HepG2 (cell line): ENCODE measurements around the gene SPSB2. TPM values are rescaled to one million over a fixed set of nuclear protein-coding genes. Genes with fewer than 3 reads are reported as not detected.

Experiments used
- ARNTL ChIP-seq: sonication (generic); formaldehyde crosslinking; IDR thresholded peaks from 2 replicates; pipeline ENCODE4 v1.4.0; 2020; ENCODE audit warnings: mild to moderate bottlenecking, missing genetic modification reagents
- POLR2G ChIP-seq: fragments of 200-400 bp; formaldehyde crosslinking; IDR thresholded peaks from 2 replicates; pipeline ENCODE4 v1.6.1; 2018; ENCODE audit warnings: mild to moderate bottlenecking, low read depth, low read length, moderate library complexity
- RBAK ChIP-seq: sonication (generic); formaldehyde crosslinking; IDR thresholded peaks from 2 replicates; pipeline ENCODE4 v1.5.1; 2020; ENCODE audit warnings: mild to moderate bottlenecking, missing genetic modification reagents
- ZBTB34 ChIP-seq: sonication (generic); formaldehyde crosslinking; IDR thresholded peaks from 2 replicates; pipeline ENCODE4 v1.8.0; 2022; ENCODE audit warnings: mild to moderate bottlenecking, missing genetic modification reagents
- polyA plus RNA-seq, 8 experiments: library from polyadenylated mRNA; depleted of rRNA in 3 of 8; stranded (reverse) in 7 of 8; unstranded in 1 of 8; fragments of >200 nt; fragmentation: Illumina TruSeq in 4 of 8; extraction: Trizol in 4 of 8; gene quantifications; 2 replicates each; pipeline versions ENCODE4 v1.2.1 to v1.2.3, GENCODE V29; 2011 to 2016; ENCODE audit warnings: low read depth in 4 of 8, missing spikeins in 1 of 8, mixed read lengths in 1 of 8; ENCODE audit not compliant: insufficient read depth in 1 of 8
- total RNA-seq, 5 experiments: library from RNA; depleted of rRNA; stranded (reverse); fragments of >200 nt; fragmentation: Illumina TruSeq; extraction: Trizol; gene quantifications; 2 replicates each; pipeline ENCODE4 v1.2.3, GENCODE V29; 2016; ENCODE audit warnings: low read depth in 1 of 5
- TF ChIP-seq, protein P1 (sequence below): sonication (generic); formaldehyde crosslinking; IDR thresholded peaks from 2 replicates; pipeline ENCODE4 v1.5.0; 2020; ENCODE audit warnings: mild to moderate bottlenecking, missing genetic modification reagents, borderline replicate concordance
- TF ChIP-seq, protein P2 (sequence below): sonication (generic); formaldehyde crosslinking; IDR thresholded peaks from 2 replicates; pipeline ENCODE4 v1.5.1; 2020; ENCODE audit warnings: mild to moderate bottlenecking, moderate library complexity, missing genetic modification reagents

The SPSB2 gene
- total and polyA plus RNA-seq, 2 of the 13 experiments (the other 11 are each of a cell fraction or from before 2014, with no cell fraction given) = 2.0 to 6.2 TPM

GRCh38 chr12:6869049-6870021, 3.8 kb downstream of the SPSB2 start (continued):
- TF ChIP-seq ARNTL (CRISPR knock-in tag) (0 out of 2 replicates have a peak, but pooled peaks have one; percentile 32), POLR2G (no peak), ZBTB34 (CRISPR knock-in tag) (no peak), RBAK (no peak)
- TF ChIP-seq, protein P1, sequence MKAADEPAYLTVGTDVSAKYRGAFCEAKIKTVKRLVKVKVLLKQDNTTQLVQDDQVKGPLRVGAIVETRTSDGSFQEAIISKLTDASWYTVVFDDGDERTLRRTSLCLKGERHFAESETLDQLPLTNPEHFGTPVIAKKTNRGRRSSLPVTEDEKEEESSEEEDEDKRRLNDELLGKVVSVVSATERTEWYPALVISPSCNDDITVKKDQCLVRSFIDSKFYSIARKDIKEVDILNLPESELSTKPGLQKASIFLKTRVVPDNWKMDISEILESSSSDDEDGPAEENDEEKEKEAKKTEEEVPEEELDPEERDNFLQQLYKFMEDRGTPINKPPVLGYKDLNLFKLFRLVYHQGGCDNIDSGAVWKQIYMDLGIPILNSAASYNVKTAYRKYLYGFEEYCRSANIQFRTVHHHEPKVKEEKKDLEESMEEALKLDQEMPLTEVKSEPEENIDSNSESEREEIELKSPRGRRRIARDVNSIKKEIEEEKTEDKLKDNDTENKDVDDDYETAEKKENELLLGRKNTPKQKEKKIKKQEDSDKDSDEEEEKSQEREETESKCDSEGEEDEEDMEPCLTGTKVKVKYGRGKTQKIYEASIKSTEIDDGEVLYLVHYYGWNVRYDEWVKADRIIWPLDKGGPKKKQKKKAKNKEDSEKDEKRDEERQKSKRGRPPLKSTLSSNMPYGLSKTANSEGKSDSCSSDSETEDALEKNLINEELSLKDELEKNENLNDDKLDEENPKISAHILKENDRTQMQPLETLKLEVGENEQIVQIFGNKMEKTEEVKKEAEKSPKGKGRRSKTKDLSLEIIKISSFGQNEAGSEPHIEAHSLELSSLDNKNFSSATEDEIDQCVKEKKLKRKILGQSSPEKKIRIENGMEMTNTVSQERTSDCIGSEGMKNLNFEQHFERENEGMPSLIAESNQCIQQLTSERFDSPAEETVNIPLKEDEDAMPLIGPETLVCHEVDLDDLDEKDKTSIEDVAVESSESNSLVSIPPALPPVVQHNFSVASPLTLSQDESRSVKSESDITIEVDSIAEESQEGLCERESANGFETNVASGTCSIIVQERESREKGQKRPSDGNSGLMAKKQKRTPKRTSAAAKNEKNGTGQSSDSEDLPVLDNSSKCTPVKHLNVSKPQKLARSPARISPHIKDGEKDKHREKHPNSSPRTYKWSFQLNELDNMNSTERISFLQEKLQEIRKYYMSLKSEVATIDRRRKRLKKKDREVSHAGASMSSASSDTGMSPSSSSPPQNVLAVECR (CRISPR knock-in tag) = peak; percentile 50; the same call in 1 of the 2 replicates
- TF ChIP-seq, protein P2, sequence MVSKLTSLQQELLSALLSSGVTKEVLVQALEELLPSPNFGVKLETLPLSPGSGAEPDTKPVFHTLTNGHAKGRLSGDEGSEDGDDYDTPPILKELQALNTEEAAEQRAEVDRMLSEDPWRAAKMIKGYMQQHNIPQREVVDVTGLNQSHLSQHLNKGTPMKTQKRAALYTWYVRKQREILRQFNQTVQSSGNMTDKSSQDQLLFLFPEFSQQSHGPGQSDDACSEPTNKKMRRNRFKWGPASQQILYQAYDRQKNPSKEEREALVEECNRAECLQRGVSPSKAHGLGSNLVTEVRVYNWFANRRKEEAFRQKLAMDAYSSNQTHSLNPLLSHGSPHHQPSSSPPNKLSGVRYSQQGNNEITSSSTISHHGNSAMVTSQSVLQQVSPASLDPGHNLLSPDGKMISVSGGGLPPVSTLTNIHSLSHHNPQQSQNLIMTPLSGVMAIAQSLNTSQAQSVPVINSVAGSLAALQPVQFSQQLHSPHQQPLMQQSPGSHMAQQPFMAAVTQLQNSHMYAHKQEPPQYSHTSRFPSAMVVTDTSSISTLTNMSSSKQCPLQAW = no peak
